Activated effector memory CD4-positive, alpha-beta T cell treated with anti-CD3 and anti-CD28 coated beads, Interleukin-2, amount 50 U/mL, for 16 hours (primary cell): ENCODE measurements around the gene NDNF.

Experiments used
- DNase-seq: peaks from one replicate; pipeline ENCODE4 v3.0.0-alpha.2; 2020

The NDNF gene

GRCh38 chr4:121070274-121070673 lies 2.1 kb downstream of the NDNF start:
- no peak for DNase-seq

- DNase-seq = no peak
These were observed 2.9 kb downstream of the NDNF start for GRCh38 chr4:121069430-121069829.

- DNase-seq = no peak
These were observed 7.9 kb downstream of the NDNF start for GRCh38 chr4:121064482-121064881.

GRCh38 chr4:121062521-121062920 lies 9.8 kb downstream of the NDNF start:
- DNase-seq = no peak

GRCh38 chr4:121061861-121062260 lies 10.5 kb downstream of the NDNF start:
- DNase-seq = no peak

GRCh38 chr4:121061215-121061614 lies 11.1 kb downstream of the NDNF start:
- no peak for DNase-seq

GRCh38 chr4:121057466-121057922 lies 14.8 kb downstream of the NDNF start:
- DNase-seq = no peak

- DNase-seq = no peak
These were observed 16.3 kb downstream of the NDNF start for GRCh38 chr4:121056066-121056465.

- DNase-seq = no peak
These were observed 18.0 kb downstream of the NDNF start for GRCh38 chr4:121054373-121054772.

GRCh38 chr4:121053601-121054143 lies 18.7 kb downstream of the NDNF start:
- no peak for DNase-seq

- DNase-seq = no peak
These were observed 22.0 kb downstream of the NDNF start for GRCh38 chr4:121050300-121050699.

- no peak for DNase-seq
These were observed 23.2 kb downstream of the NDNF start for GRCh38 chr4:121049072-121049599.

GRCh38 chr4:121048165-121048564 lies 24.2 kb downstream of the NDNF start:
- no peak for DNase-seq

- no peak for DNase-seq
These were observed 30.8 kb downstream of the NDNF start for GRCh38 chr4:121041307-121042090.

GRCh38 chr4:121034017-121034416 lies 38.3 kb downstream of the NDNF start:
- DNase-seq = no peak

GRCh38 chr4:121030711-121031110 lies 41.6 kb downstream of the NDNF start:
- DNase-seq = no peak

GRCh38 chr4:121030131-121030530 lies 42.2 kb downstream of the NDNF start:
- DNase-seq = no peak

- DNase-seq = no peak
These were observed 46.3 kb downstream of the NDNF start for GRCh38 chr4:121026034-121026433.

- DNase-seq = no peak
These were observed 46.8 kb downstream of the NDNF start for GRCh38 chr4:121025540-121025939.

GRCh38 chr4:121018543-121018942 lies 53.8 kb downstream of the NDNF start:
- DNase-seq = no peak

GRCh38 chr4:121016611-121017010 lies 55.7 kb downstream of the NDNF start:
- no peak for DNase-seq

GRCh38 chr4:121015421-121015820 lies 56.9 kb downstream of the NDNF start:
- no peak for DNase-seq

GRCh38 chr4:121014544-121014943 lies 57.8 kb downstream of the NDNF start:
- DNase-seq = no peak

GRCh38 chr4:121011780-121012340 lies 60.5 kb downstream of the NDNF start:
- DNase-seq = no peak
